ENCODE measurements around the gene SRF. TPM values are rescaled to one million over a fixed set of nuclear protein-coding genes. Genes with fewer than 3 reads are reported as not detected.

Gene SRF
- total RNA-seq, 2 donors from 2014 or later = 59.4 to 116 TPM

GRCh38 chr6:43183441-43183840, 12.4 kb downstream of the SRF start:
- peaks cover 53% of the 10 kb centered on the region for H3K36me3 ChIP-seq
- no peaks in the 10 kb centered on the region for H3K9me3 ChIP-seq
- TF ChIP-seq CTCF (IDR thresholded peaks at IDR 0.05) = no peak
- H3K4me1 ChIP-seq = peaks cover 0 to 17% of the 10 kb centered on the region in 2 donors
- DNase-seq (ENCODE audit: low spot score) = no peak
- no peak overlapping the region for H3K27ac ChIP-seq
- H3K4me3 ChIP-seq = no peak overlapping the region
- no peaks in the 10 kb centered on the region for H3K27me3 ChIP-seq

- Histone ChIP-seq H3K4me3 (no peak overlapping the region), H3K4me1 (peaks cover 0 to 17% of the 10 kb centered on the region in 2 donors), H3K36me3 (peaks cover 48% of the 10 kb centered on the region), H3K27me3 (no peaks in the 10 kb centered on the region), H3K27ac (no peak overlapping the region), H3K9me3 (no peaks in the 10 kb centered on the region)
- no peak for DNase-seq (ENCODE audit: low spot score)
- TF ChIP-seq CTCF (IDR thresholded peaks at IDR 0.05) = no peak
Measured at GRCh38 chr6:43184268-43184985, 13.4 kb downstream of the SRF start.

- TF ChIP-seq CTCF (IDR thresholded peaks at IDR 0.05) = no peak
- Histone ChIP-seq H3K4me1 (peaks cover 0 to 24% of the 10 kb centered on the region in 2 donors), H3K36me3 (peaks cover 40% of the 10 kb centered on the region), H3K9me3 (no peaks in the 10 kb centered on the region), H3K4me3 (no peak overlapping the region), H3K27me3 (no peaks in the 10 kb centered on the region), H3K27ac (no peak overlapping the region)
- no peak for DNase-seq (ENCODE audit: low spot score)
Measured at GRCh38 chr6:43185391-43185985, 14.4 kb downstream of the SRF start.

- no peaks in the 10 kb centered on the region for H3K27me3 ChIP-seq
- H3K9me3 ChIP-seq = no peaks in the 10 kb centered on the region
- TF ChIP-seq CTCF (IDR thresholded peaks at IDR 0.05) = no peak
- no peak overlapping the region for H3K4me3 ChIP-seq
- H3K36me3 ChIP-seq = peaks cover 40% of the 10 kb centered on the region
- no peak overlapping the region for H3K27ac ChIP-seq
- H3K4me1 ChIP-seq = peaks cover 0 to 24% of the 10 kb centered on the region in 2 donors
- DNase-seq (ENCODE audit: low spot score) = no peak
Measured at GRCh38 chr6:43186019-43186418, 14.9 kb downstream of the SRF start.

- H3K9me3 ChIP-seq = no peaks in the 10 kb centered on the region
- no peak for DNase-seq (ENCODE audit: low spot score)
- TF ChIP-seq CTCF (IDR thresholded peaks at IDR 0.05) = no peak
- no peak overlapping the region for H3K27ac ChIP-seq
- H3K4me3 ChIP-seq = no peak overlapping the region
- H3K27me3 ChIP-seq = no peaks in the 10 kb centered on the region
- peaks cover 0 to 20% of the 10 kb centered on the region in 2 donors for H3K4me1 ChIP-seq
- peaks cover 40% of the 10 kb centered on the region for H3K36me3 ChIP-seq
Measured at GRCh38 chr6:43186706-43187105, 15.6 kb downstream of the SRF start.

Data from right atrium auricular region (tissue), 2 donors.